HG02938 (cell line): Measurements from ENCODE around the gene MRGPRX4.

Experiments
- ATAC-seq: cut with Tn5 transposase; IDR thresholded peaks from one replicate; pipeline ENCODE4 v1.9.1; 2021; ENCODE audit warnings: mild to moderate bottlenecking, moderate library complexity; ENCODE audit not compliant: unreplicated experiment

Gene MRGPRX4

DNA sequence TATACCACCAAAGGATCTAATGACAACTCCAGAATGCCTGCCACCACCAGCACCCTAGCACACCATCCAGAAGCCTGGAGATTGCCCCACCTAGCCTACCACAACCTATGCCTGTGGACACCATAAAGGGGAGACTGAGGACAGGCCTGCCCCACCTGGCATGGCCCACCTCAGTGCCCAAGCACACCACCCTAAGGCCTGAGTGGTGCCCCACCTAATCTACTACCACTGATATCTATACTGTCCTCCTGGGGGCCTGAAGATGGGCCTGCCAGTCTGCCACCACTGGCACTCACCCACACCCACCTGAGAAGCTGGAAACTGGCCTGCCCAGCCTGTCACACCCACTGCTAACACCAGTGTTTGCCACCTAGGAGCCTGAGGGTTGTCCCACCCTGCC is 32.1 kb downstream of the MRGPRX4 start:
- no peak for ATAC-seq

DNA sequence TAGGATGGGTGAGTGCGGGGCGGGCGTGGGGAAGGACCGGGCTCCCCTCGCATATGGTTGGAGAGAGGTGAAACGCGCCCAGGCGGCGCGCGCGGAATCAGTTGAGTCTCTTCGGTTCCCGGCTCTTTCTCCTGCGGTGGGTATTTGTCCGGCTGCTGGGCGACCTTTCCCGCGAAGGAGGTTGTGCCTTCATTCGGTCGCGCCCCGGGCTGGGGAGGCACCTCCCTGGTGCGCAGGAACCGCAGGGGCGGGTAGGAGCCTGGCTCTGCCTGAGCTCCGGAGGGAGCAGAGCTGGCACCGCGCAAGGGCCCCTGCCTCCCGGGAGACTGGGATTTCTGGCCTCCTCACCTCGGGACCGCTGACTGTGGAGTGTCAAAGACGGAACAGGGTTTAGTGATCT is 36.4 kb downstream of the MRGPRX4 start:
- ATAC-seq, result no peak

DNA sequence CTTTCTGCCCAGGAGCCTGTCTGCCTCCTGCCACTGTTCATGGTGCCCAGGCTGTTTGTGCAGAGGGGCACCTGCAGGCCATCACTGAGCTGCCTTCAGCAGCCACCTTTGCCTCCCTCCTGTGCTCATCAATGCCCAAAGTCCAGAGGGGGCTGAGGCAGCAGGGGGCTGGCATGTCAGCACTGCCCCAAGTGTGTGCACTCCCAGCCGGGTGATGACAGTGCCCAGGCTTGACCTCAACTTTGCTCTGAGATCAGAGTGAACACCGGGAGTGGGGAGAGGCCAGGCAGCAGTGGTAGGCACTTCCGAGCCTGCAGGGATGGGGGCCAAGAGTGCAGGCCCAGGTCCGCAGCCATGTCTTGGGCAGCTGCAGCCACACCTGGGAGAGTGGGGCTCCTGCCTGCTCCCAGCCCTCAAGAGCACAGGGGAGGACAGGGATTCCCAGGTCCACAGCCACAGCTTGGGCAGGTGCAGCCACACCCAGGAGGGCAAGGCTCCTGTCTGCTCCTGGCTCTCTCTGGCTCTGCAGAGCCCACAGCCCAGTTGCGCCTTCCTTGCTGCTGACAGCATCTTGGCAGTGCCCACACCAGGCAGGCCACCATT is 48.7 kb downstream of the MRGPRX4 start:
- no peak for ATAC-seq

DNA sequence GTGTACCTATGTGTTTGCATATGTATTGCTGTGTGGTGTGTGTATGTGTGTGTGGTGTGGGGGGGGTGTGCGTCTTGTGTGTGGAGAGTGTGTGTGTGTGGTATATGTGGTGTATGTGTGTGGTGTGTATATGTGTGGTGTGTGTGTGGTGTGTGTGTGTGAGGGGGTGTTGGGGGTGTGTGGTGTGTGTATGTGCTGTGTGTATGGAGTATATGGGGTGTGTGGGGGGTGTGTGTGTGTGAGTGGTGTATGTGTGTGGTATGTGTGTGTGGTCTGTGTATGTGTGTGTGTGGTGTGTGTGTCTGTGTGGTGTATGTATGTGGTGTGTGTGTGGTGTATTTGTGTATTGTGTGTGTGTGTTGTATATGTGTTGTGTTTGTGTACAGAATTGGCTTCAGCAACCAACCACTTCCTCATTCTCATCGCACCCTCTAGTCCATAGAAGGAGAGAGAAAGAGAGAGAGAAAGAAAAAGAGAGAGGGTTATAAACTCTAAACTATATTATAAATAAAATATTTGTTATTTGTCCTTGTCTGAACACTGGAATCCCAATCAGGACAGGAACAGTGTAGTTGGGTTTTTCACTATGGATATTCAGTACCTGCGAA is 50.3 kb downstream of the MRGPRX4 start:
- ATAC-seq, result no peak
